IMR-90 (cell line): ENCODE measurements around the gene YBEY. TPM values are rescaled to one million over a fixed set of nuclear protein-coding genes. Genes with fewer than 3 reads are reported as not detected.

Source experiments
- ATAC-seq: fragments of 200-7000 bp; cut with Tn5 transposase; 2 replicates; pipeline ENCODE4 v1.9.1; 2020; ENCODE audit warnings: low read depth, mild to moderate bottlenecking, moderate library complexity
- BruUV-seq: library from RNA; stranded (reverse); fragments of 400-500 nt; replicated peaks from 2 replicates; lab custom pipeline; 2021; lab: Mats Ljungman, UMichigan
- CTCF ChIA-PET: fragments of 300-600 bp; formaldehyde crosslinking; extraction: SDS; loops from one replicate; lab custom pipeline; 2021; ENCODE audit warnings: antibody characterized with exemption; lab: Yijun Ruan, JAX
- POLR2A ChIA-PET: fragments of 300-600 bp; sonication (Branson Sonifier 250); formaldehyde crosslinking; loops from one replicate; lab custom pipeline; 2022; ENCODE audit warnings: antibody characterized with exemption; ENCODE audit not compliant: unreplicated experiment; lab: Charles Lee
- DNase-seq: peaks from one replicate; pipeline ENCODE4 v3.0.0; 2013
- H2AFZ ChIP-seq: replicated peaks from 2 replicates; pipeline ENCODE3; 2013; ENCODE audit warnings: low read length, mild to moderate bottlenecking; ENCODE audit not compliant: poor library complexity
- H2AK5ac ChIP-seq: 2 replicates; pipeline ENCODE4 v1.6.1; 2013; ENCODE audit warnings: low read depth, low read length, inconsistent platforms
- H2AK9ac ChIP-seq: replicated peaks from 2 replicates; pipeline ENCODE3; 2013; ENCODE audit warnings: mild to moderate bottlenecking, low read depth, low read length, moderate library complexity; ENCODE audit not compliant: poor library complexity
- H2BK120ac ChIP-seq: 2 replicates; pipeline ENCODE4 v1.6.1; 2013; ENCODE audit warnings: low read depth, low read length, inconsistent platforms
- H2BK15ac ChIP-seq: 3 replicates; pipeline ENCODE4 v1.6.1; 2013; ENCODE audit warnings: low read depth, low read length, inconsistent platforms
- H2BK20ac ChIP-seq: 2 replicates; pipeline ENCODE4 v1.6.1; 2013; ENCODE audit warnings: low read depth, mild to moderate bottlenecking, inconsistent platforms, low read length, moderate library complexity
- H2BK5ac ChIP-seq: 2 replicates; pipeline ENCODE4 v1.6.1; 2013; ENCODE audit warnings: mild to moderate bottlenecking, low read depth, low read length, inconsistent platforms; ENCODE audit not compliant: poor library complexity, severe bottlenecking
- H3K14ac ChIP-seq: replicated peaks from 2 replicates; pipeline ENCODE4 v1.6.1; 2013; ENCODE audit warnings: low read depth, low read length, inconsistent platforms
- H3K18ac ChIP-seq: 2 replicates; pipeline ENCODE4 v1.6.1; 2013; ENCODE audit warnings: low read depth, low read length, control low read depth
- H3K23ac ChIP-seq: 2 replicates; pipeline ENCODE4 v1.6.1; 2013; ENCODE audit warnings: low read depth, low read length, inconsistent platforms
- H3K27ac ChIP-seq: 2 replicates; pipeline ENCODE4 v1.5.1; 2013; ENCODE audit warnings: mild to moderate bottlenecking, control low read depth, low read length; ENCODE audit not compliant: insufficient read depth
- H3K27me3 ChIP-seq: 2 replicates; pipeline ENCODE4 v1.6.1; 2013; ENCODE audit warnings: low read length; ENCODE audit not compliant: control insufficient read depth, insufficient read depth
- H3K36me3 ChIP-seq: 2 replicates; pipeline ENCODE4 v1.6.1; 2013; ENCODE audit warnings: low read length, mixed read lengths; ENCODE audit not compliant: control insufficient read depth, insufficient read depth
- H3K4ac ChIP-seq: 2 replicates; pipeline ENCODE4 v1.6.1; 2013; ENCODE audit warnings: low read depth, low read length, inconsistent platforms
- H3K4me1 ChIP-seq: 2 replicates; pipeline ENCODE4 v1.6.1; 2013; ENCODE audit warnings: low read length, mixed read lengths; ENCODE audit not compliant: control insufficient read depth, insufficient read depth
- H3K4me2 ChIP-seq: 2 replicates; pipeline ENCODE4 v1.6.1; 2013; ENCODE audit warnings: low read depth, mild to moderate bottlenecking, control low read depth, low read length, moderate library complexity
- H3K4me3 ChIP-seq: 2 replicates; pipeline ENCODE4 v1.5.1; 2013; ENCODE audit warnings: low read depth, mild to moderate bottlenecking, control low read depth, low read length, moderate library complexity; ENCODE audit not compliant: insufficient read depth
- H3K56ac ChIP-seq: 2 replicates; pipeline ENCODE4 v1.6.1; 2013; ENCODE audit warnings: low read length, inconsistent platforms; ENCODE audit not compliant: insufficient read depth; ENCODE audit errors: extremely low read depth
- H3K79me1 ChIP-seq, 2 experiments: 2 replicates each; pipeline ENCODE4 v1.6.1; 2013; ENCODE audit warnings: low read length in 2 of 2, inconsistent platforms in 1 of 2, low read depth in 1 of 2
- H3K9ac ChIP-seq: 2 replicates; pipeline ENCODE4 v1.6.1; 2013; ENCODE audit warnings: low read depth, low read length, control low read depth
- H3K9me1 ChIP-seq: 2 replicates; pipeline ENCODE4 v1.6.1; 2013; ENCODE audit warnings: low read length, inconsistent platforms; ENCODE audit not compliant: insufficient read depth
- H3K9me3 ChIP-seq: 2 replicates; pipeline ENCODE4 v1.6.1; 2013; ENCODE audit warnings: low read length; ENCODE audit not compliant: control insufficient read depth, insufficient read depth
- H4K20me1 ChIP-seq: 2 replicates; pipeline ENCODE4 v1.6.1; 2013; ENCODE audit warnings: low read length, inconsistent platforms; ENCODE audit not compliant: insufficient read depth
- H4K5ac ChIP-seq: 2 replicates; pipeline ENCODE4 v1.6.1; 2013; ENCODE audit warnings: mild to moderate bottlenecking, low read depth, low read length, control low read depth
- H4K8ac ChIP-seq, 2 experiments: 2 replicates each; pipeline ENCODE4 v1.6.1; 2013; ENCODE audit warnings: low read depth in 2 of 2, low read length in 2 of 2, control low read depth in 1 of 2, inconsistent platforms in 1 of 2
- H4K91ac ChIP-seq: 2 replicates; pipeline ENCODE4 v1.6.1; 2013; ENCODE audit warnings: low read depth, low read length, inconsistent platforms; ENCODE audit not compliant: insufficient read depth
- BHLHE40 ChIP-seq: fragments of 150-350 bp; IDR thresholded peaks from 2 replicates; pipeline ENCODE4 v1.6.1; 2016; ENCODE audit warnings: mild to moderate bottlenecking, low read depth, low read length
- CEBPB ChIP-seq: IDR thresholded peaks from 2 replicates; pipeline ENCODE4 v1.6.1; 2012; ENCODE audit warnings: low read depth, low read length, improper control_type of control experiment
- CHD1 ChIP-seq: IDR thresholded peaks from 2 replicates; pipeline ENCODE4 v1.6.1; 2012; ENCODE audit warnings: low read depth, low read length, improper control_type of control experiment
- FOS ChIP-seq: fragments of 150-350 bp; IDR thresholded peaks from 2 replicates; pipeline ENCODE4 v1.6.1; 2016; ENCODE audit warnings: low read depth, low read length
- MAFK ChIP-seq: IDR thresholded peaks from 2 replicates; pipeline ENCODE4 v1.6.1; 2012; ENCODE audit warnings: low read depth, low read length, improper control_type of control experiment
- MAZ ChIP-seq: IDR thresholded peaks from 2 replicates; pipeline ENCODE4 v1.6.1; 2012; ENCODE audit warnings: low read depth, mild to moderate bottlenecking, low read length, improper control_type of control experiment, moderate library complexity, borderline replicate concordance
- MXI1 ChIP-seq: IDR thresholded peaks from 2 replicates; pipeline ENCODE4 v1.6.1; 2012; ENCODE audit warnings: low read depth, mild to moderate bottlenecking, low read length, moderate library complexity, borderline replicate concordance
- NFE2L2 ChIP-seq: fragments of 150-350 bp; IDR thresholded peaks from 2 replicates; pipeline ENCODE4 v1.6.1; 2016; ENCODE audit warnings: low read depth, mild to moderate bottlenecking, low read length
- POLR2A ChIP-seq: IDR thresholded peaks from 2 replicates; pipeline ENCODE4 v1.6.1; 2012; ENCODE audit warnings: mild to moderate bottlenecking, low read depth, low read length
- RAD21 ChIP-seq: IDR thresholded peaks from 2 replicates; pipeline ENCODE4 v1.6.1; 2012; ENCODE audit warnings: low read length, improper control_type of control experiment
- RCOR1 ChIP-seq: IDR thresholded peaks from 2 replicates; pipeline ENCODE4 v1.6.1; 2012; ENCODE audit warnings: mild to moderate bottlenecking, low read length, improper control_type of control experiment; ENCODE audit not compliant: insufficient replicate concordance
- RFX5 ChIP-seq: IDR thresholded peaks from 2 replicates; pipeline ENCODE4 v1.8.0; 2012; ENCODE audit warnings: low read depth, mild to moderate bottlenecking, low read length, moderate library complexity
- SMC3 ChIP-seq: fragments of 150-350 bp; IDR thresholded peaks from 2 replicates; pipeline ENCODE4 v1.6.1; 2016; ENCODE audit warnings: low read depth, mild to moderate bottlenecking, antibody characterized with exemption, low read length, moderate library complexity
- WGBS, 2 experiments: methylation state at CpG; one replicate each; pipeline versions ENCODE4 v1.1.5 to v1.1.7; 2013; ENCODE audit warnings: missing lambda C conversion rate in 2 of 2; ENCODE audit not compliant: insufficient read length in 1 of 2; ENCODE audit errors: extremely low coverage in 2 of 2; 5-methylcytosine and 5-hydroxymethylcytosine counted together
- dilution Hi-C: fragments of 300-500 bp; cut with HindIII; formaldehyde crosslinking; loops from one replicate; pipeline ENCODE4 v1.14.3; 2018; ENCODE audit warnings: low sequenced_read_pairs; ENCODE audit not compliant: unreplicated experiment
- in situ Hi-C: fragments of 300-500 bp; cut with MboI; formaldehyde crosslinking; loops from 3 replicates; pipeline ENCODE4 v1.14.3; 2019; ENCODE audit warnings: low sequenced_read_pairs, inconsistent platforms, mixed read lengths
- intact Hi-C: fragments of 100-400 bp; cut with micrococcal nuclease; formaldehyde crosslinking; loops from 2 replicates; pipeline ENCODE4 v1.10.0; 2022
- polyA plus RNA-seq, 3 experiments: library from polyadenylated mRNA; depleted of rRNA; stranded (reverse); fragments of >200 nt; gene quantifications; 2 replicates each; pipeline ENCODE4 v1.2.3, GENCODE V29; 2012; ENCODE audit warnings: low replicate concordance in 1 of 3
- total RNA-seq: library from RNA; depleted of rRNA; stranded (reverse); fragments of >200 nt; gene quantifications from 2 replicates; pipeline ENCODE4 v1.2.3, GENCODE V29; 2012
- TF ChIP-seq, protein P1 (sequence below): fragments of 150-350 bp; IDR thresholded peaks from 2 replicates; pipeline ENCODE4 v1.6.1; 2017; ENCODE audit warnings: mild to moderate bottlenecking, antibody characterized with exemption, low read length, low read depth
- TF ChIP-seq, protein P2 (sequence below): conservative IDR thresholded peaks from 2 replicates; pipeline ENCODE4 v1.5.1; 2012; ENCODE audit warnings: mild to moderate bottlenecking, low read depth, low read length, improper control_type of control experiment
- TF ChIP-seq, protein P3 (sequence below): fragments of 150-350 bp; IDR thresholded peaks from 2 replicates; pipeline ENCODE4 v1.6.1; 2016; ENCODE audit warnings: low read depth, mild to moderate bottlenecking, low read length, moderate library complexity, borderline replicate concordance

YBEY gene
- total and polyA plus RNA-seq, 2 of the 4 experiments (the other 2 are of a cell fraction) = 5.9 to 26.2 TPM

DNA sequence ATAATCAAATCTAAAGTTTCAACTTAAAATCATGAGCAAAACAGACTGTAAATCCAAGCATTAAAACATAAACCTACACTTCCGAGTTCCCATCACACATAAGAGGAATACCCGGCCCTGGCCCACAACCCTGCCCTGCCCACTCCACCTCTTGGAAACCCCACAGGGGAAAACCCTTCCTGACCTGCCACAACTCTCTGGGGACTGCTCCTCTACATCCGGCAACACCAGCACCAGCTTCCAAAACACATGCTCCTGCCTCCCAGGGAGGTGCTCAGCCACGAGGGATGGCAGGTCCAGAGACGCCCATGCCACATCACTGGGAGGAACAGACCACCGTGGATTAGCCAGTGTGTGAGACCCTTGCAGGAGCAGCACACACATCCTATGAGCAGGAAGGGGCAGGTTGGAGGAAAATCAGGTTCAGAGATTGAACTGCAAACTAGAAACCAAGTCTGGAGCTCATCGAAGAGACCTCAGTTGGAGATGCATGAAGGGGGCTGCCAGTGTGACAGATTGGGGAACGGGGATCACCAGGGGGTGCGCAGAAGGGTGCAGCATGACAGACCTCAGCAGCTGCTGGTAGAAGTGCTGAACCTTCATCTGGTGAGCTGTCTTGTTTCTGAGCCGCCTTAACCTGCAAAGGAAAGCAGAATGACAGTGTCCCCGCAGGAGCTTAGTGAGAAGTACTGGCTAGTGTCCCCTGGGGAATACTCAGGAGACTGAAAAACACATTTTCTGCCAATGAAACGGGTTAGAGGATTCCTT is 31.8 kb upstream of the YBEY start:
- in situ Hi-C loops (no loop called here), intact Hi-C loops (no loop called here), dilution Hi-C loops (no loop called here)
- TF ChIP-seq POLR2A = no peak
- no peak for TF ChIP-seq NFE2L2
- TF ChIP-seq BHLHE40 = no peak
- TF ChIP-seq, protein P1, sequence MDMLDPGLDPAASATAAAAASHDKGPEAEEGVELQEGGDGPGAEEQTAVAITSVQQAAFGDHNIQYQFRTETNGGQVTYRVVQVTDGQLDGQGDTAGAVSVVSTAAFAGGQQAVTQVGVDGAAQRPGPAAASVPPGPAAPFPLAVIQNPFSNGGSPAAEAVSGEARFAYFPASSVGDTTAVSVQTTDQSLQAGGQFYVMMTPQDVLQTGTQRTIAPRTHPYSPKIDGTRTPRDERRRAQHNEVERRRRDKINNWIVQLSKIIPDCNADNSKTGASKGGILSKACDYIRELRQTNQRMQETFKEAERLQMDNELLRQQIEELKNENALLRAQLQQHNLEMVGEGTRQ = no peak
- TF ChIP-seq MXI1 = no peak
- no peak for TF ChIP-seq RFX5
- no peak for TF ChIP-seq SMC3
- no peak for TF ChIP-seq FOS
- no peak for TF ChIP-seq MAZ
- no peak for TF ChIP-seq CHD1
- TF ChIP-seq MAFK = no peak
- TF ChIP-seq, protein P2, sequence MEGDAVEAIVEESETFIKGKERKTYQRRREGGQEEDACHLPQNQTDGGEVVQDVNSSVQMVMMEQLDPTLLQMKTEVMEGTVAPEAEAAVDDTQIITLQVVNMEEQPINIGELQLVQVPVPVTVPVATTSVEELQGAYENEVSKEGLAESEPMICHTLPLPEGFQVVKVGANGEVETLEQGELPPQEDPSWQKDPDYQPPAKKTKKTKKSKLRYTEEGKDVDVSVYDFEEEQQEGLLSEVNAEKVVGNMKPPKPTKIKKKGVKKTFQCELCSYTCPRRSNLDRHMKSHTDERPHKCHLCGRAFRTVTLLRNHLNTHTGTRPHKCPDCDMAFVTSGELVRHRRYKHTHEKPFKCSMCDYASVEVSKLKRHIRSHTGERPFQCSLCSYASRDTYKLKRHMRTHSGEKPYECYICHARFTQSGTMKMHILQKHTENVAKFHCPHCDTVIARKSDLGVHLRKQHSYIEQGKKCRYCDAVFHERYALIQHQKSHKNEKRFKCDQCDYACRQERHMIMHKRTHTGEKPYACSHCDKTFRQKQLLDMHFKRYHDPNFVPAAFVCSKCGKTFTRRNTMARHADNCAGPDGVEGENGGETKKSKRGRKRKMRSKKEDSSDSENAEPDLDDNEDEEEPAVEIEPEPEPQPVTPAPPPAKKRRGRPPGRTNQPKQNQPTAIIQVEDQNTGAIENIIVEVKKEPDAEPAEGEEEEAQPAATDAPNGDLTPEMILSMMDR = no peak
- TF ChIP-seq, protein P3, sequence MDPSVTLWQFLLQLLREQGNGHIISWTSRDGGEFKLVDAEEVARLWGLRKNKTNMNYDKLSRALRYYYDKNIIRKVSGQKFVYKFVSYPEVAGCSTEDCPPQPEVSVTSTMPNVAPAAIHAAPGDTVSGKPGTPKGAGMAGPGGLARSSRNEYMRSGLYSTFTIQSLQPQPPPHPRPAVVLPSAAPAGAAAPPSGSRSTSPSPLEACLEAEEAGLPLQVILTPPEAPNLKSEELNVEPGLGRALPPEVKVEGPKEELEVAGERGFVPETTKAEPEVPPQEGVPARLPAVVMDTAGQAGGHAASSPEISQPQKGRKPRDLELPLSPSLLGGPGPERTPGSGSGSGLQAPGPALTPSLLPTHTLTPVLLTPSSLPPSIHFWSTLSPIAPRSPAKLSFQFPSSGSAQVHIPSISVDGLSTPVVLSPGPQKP = no peak
- no peak for TF ChIP-seq CEBPB
- TF ChIP-seq RCOR1 = no peak
- TF ChIP-seq RAD21 = no peak
- H2BK5ac ChIP-seq = no peak overlapping the region
- no peak overlapping the region for H3K4me3 ChIP-seq
- POLR2A ChIA-PET = no interaction called here
- H3K36me3 ChIP-seq = peaks cover 72% of the 10 kb centered on the region
- no peaks in the 10 kb centered on the region for H3K4me1 ChIP-seq
- H2BK120ac ChIP-seq = no peak overlapping the region
- H4K5ac ChIP-seq = no peak overlapping the region
- no peaks in the 10 kb centered on the region; the same call in none of the 2 replicates for H4K20me1 ChIP-seq
- DNase-seq (no peak), ATAC-seq (no peak)
- no peaks in the 10 kb centered on the region for H3K9me3 ChIP-seq
- H2BK15ac ChIP-seq = no peak overlapping the region
- H2AK5ac ChIP-seq = no peak overlapping the region
- H3K79me1 ChIP-seq = peaks cover 5 to 35% of the 10 kb centered on the region in 2 experiments; a peak in 3 of 4 replicates
- H2AFZ ChIP-seq = no peak overlapping the region
- H3K14ac ChIP-seq = no peak overlapping the region
- H3K23ac ChIP-seq = no peak overlapping the region
- H2AK9ac ChIP-seq = no peak overlapping the region
- H3K56ac ChIP-seq = no peak overlapping the region
- no peak overlapping the region for H3K18ac ChIP-seq
- no peak overlapping the region for H3K27ac ChIP-seq
- H3K4me2 ChIP-seq = no peak overlapping the region
- no peaks in the 10 kb centered on the region for H3K27me3 ChIP-seq
- H2BK20ac ChIP-seq = no peak overlapping the region
- H3K9ac ChIP-seq = no peak overlapping the region
- H3K9me1 ChIP-seq = no peaks in the 10 kb centered on the region
- WGBS, 2 experiments = 91% methylated on average over 7 of the region's 12 CpGs; no CpG with 5 or more reads in 1 of the 2 experiments
- CTCF ChIA-PET = no interaction called here
- H4K8ac ChIP-seq = no peak overlapping the region
- no peak overlapping the region for H4K91ac ChIP-seq
- no peak overlapping the region for H3K4ac ChIP-seq
- BruUV-seq = no TSS peak
